Measurements from ENCODE around the gene MFSD6.

DNA sequence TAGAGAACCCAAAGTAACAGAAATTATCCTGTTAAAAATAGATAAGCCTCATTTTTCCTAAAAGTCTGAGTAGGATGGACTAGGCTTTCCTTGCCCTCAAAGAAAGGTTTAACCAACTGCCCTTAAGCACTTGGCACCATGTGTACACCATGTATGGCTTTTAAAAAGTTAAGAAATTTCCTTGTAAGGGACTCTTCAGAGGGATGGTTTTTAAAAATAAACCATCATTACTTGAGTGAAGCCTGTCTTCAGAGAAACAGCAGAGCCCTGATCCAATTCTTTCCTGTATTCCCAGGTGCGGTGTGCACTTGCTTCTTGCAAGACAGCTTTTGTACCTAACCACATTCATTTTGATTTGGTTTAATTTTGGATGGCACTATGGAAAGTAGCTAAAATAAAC lies 127.4 kb downstream of the MFSD6 start:
- TF ChIP-seq POLR2A (IDR thresholded peaks at IDR 0.05; ENCODE audit: low read length) (no peak), GATA1 (IDR thresholded peaks at IDR 0.05; ENCODE audit: low read depth, low read length) (no peak)
